HG03196 (cell line): ENCODE results near the gene STAG3.
"Not testable (repeated sequence)": the region's sequence is repeated elsewhere in the genome, so short reads cannot be mapped to it uniquely, and the experiment has no call there.

Source experiments
- ATAC-seq: cut with Tn5 transposase; IDR thresholded peaks from one replicate; pipeline ENCODE4 v1.9.1; 2021; ENCODE audit not compliant: unreplicated experiment

The STAG3 gene

GRCh38 chr7:100246121-100246864, 68.6 kb downstream of the STAG3 start:
- not testable (repeated sequence) for ATAC-seq

GRCh38 chr7:100246865-100247137, 69.1 kb downstream of the STAG3 start:
- ATAC-seq = not testable (repeated sequence)

- ATAC-seq = no peak
These were observed 69.5 kb downstream of the STAG3 start for GRCh38 chr7:100247152-100247757.

- ATAC-seq = no peak
These were observed 70.8 kb downstream of the STAG3 start for GRCh38 chr7:100248483-100248882.

GRCh38 chr7:100257017-100257416, 79.3 kb downstream of the STAG3 start:
- no peak for ATAC-seq

- ATAC-seq = not testable (repeated sequence)
These were observed 82.3 kb downstream of the STAG3 start for GRCh38 chr7:100259984-100260383.

- not testable (repeated sequence) for ATAC-seq
These were observed 85.2 kb downstream of the STAG3 start for GRCh38 chr7:100262896-100263295.
